Measurements from ENCODE around the gene GBX1.

- TF ChIP-seq SP1 (IDR thresholded peaks at IDR 0.05) (no peak), ELF4 (IDR thresholded peaks at IDR 0.05) (no peak), NFRKB (IDR thresholded peaks at IDR 0.05) (no peak), FOXM1 (IDR thresholded peaks at IDR 0.05; ENCODE audit: borderline replicate concordance) (no peak), ARNT (IDR thresholded peaks at IDR 0.05) (no peak), FOXK2 (IDR thresholded peaks at IDR 0.05) (no peak), BHLHE40 (IDR thresholded peaks at IDR 0.05; ENCODE audit: borderline replicate concordance) (no peak), PKNOX1 (IDR thresholded peaks at IDR 0.05) (no peak), FOXA1 (IDR thresholded peaks at IDR 0.05) (no peak), TARDBP (IDR thresholded peaks at IDR 0.05) (no peak), CTBP1 (IDR thresholded peaks at IDR 0.05; ENCODE audit: borderline replicate concordance) (no peak), LEF1 (IDR thresholded peaks at IDR 0.05; ENCODE audit: borderline replicate concordance) (no peak), SUZ12 (IDR thresholded peaks at IDR 0.05) (no peak)
Measured at GRCh38 chr7:151137791-151138152, 29.7 kb downstream of the GBX1 start.

Measured in HEK293T (cell line).